Activated CD8-positive, alpha-beta T cell treated with anti-CD3 and anti-CD28 coated beads for 36 hours (primary cell): ENCODE results near the gene RMRP. TPM values are rescaled to one million over a fixed set of nuclear protein-coding genes. Genes with fewer than 3 reads are reported as not detected.
A peak's percentile ranks its signal among the peaks of the same experiment; 100 is the strongest.
"Not testable (repeated sequence)": the region's sequence is repeated elsewhere in the genome, so short reads cannot be mapped to it uniquely, and the experiment has no call there.

Source experiments
- ATAC-seq: fragments of 200-7000 bp; cut with Tn5 transposase; one replicate; pipeline ENCODE4 v1.10.0; 2021; ENCODE audit warnings: mild to moderate bottlenecking, moderate library complexity
- CTCF ChIA-PET: fragments of 350-600 bp; sonication (Branson Sonifier 250); formaldehyde crosslinking; loops from one replicate; lab custom pipeline; 2021; ENCODE audit warnings: antibody characterized with exemption; lab: Charles Lee
- POLR2A ChIA-PET: fragments of 350-600 bp; sonication (Branson Sonifier 250); formaldehyde crosslinking; loops from one replicate; lab custom pipeline; 2021; ENCODE audit warnings: antibody characterized with exemption; lab: Charles Lee
- DNase-seq: peaks from one replicate; pipeline ENCODE4 v3.0.0-alpha.2; 2020
- H3K27ac Mint-ChIP-seq: one replicate; pipeline ENCODE4 v1.8.0; 2021; ENCODE audit warnings: mild to moderate bottlenecking, mixed read lengths
- H3K27me3 Mint-ChIP-seq: one replicate; pipeline ENCODE4 v1.8.0; 2021; ENCODE audit warnings: mixed read lengths
- H3K36me3 Mint-ChIP-seq: one replicate; pipeline ENCODE4 v1.8.0; 2021; ENCODE audit warnings: low read depth, mixed read lengths
- H3K4me1 Mint-ChIP-seq: one replicate; pipeline ENCODE4 v1.8.0; 2021; ENCODE audit warnings: low read depth, mixed read lengths
- H3K4me3 Mint-ChIP-seq: one replicate; pipeline ENCODE4 v1.8.0; 2021; ENCODE audit warnings: mild to moderate bottlenecking, moderate library complexity, mixed read lengths
- H3K9me3 Mint-ChIP-seq: one replicate; pipeline ENCODE4 v1.8.0; 2021; ENCODE audit warnings: mixed read lengths
- CTCF ChIP-seq: fragments of 200-600 bp; IDR thresholded peaks from one replicate; pipeline ENCODE4 v1.8.0; 2022; ENCODE audit warnings: antibody characterized with exemption, mild to moderate bottlenecking
- intact Hi-C: fragments of 100-400 bp; cut with micrococcal nuclease; formaldehyde crosslinking; loops from one replicate; pipeline ENCODE4 v1.10.0; 2022
- total RNA-seq, 2 experiments: library from RNA; stranded (reverse); gene quantifications; one replicate each; pipeline ENCODE4 v1.2.3, GENCODE V29; 2021

The RMRP gene
- total RNA-seq, 2 experiments from 2014 or later: 13,164 to 13,311 TPM

- peak; percentile 66 for DNase-seq
- Mint-ChIP-seq H3K27ac (peak overlapping the region; percentile 96), H3K27me3 (no peaks in the 10 kb centered on the region), H3K4me1 (peaks cover 43% of the 10 kb centered on the region), H3K4me3 (peak overlapping the region; percentile 85), H3K36me3 (peaks cover 25% of the 10 kb centered on the region), H3K9me3 (no peaks in the 10 kb centered on the region)
- ChIA-PET CTCF (interaction anchor here (1.0 to 7.7 kb wide), 10 partner anchors 9 to 81 kb away, joined by 3 to 98 read pairs (median 24); partner anchors contain the start of genes CCDC107, CD72 and RMRP), POLR2A (interaction anchor here (1.2 to 6.4 kb wide), 6 partner anchors 7 to 81 kb away, joined by 3 to 64 read pairs (median 4); partner anchors contain the start of genes CCDC107 and RMRP)
- TF ChIP-seq CTCF: no peak
- ATAC-seq: peak; percentile 7
- intact Hi-C loops: loop anchor here (2.0 to 10.0 kb wide), 2 partner anchors 31 to 165 kb away; partner anchors contain the start of genes CD72, HINT2 and SPAG8
These were observed 8.1 kb downstream of the RMRP start for GRCh38 chr9:35649431-35650340.

- ChIA-PET POLR2A (interaction anchor here (0.7 to 6.4 kb wide), 13 partner anchors 8 to 85 kb away, joined by 3 to 64 read pairs (median 4); partner anchors contain the start of genes CA9, CCDC107, CD72 and CREB3), CTCF (interaction anchor here (0.6 to 7.7 kb wide), 21 partner anchors 10 to 166 kb away, joined by 3 to 98 read pairs (median 5); partner anchors contain the start of genes ARHGEF39, CCDC107, CD72 and CREB3)
- no peaks in the 10 kb centered on the region for H3K27me3 Mint-ChIP-seq
- H3K9me3 Mint-ChIP-seq: no peaks in the 10 kb centered on the region
- H3K4me1 Mint-ChIP-seq: peaks cover 44% of the 10 kb centered on the region
- TF ChIP-seq CTCF: peak; percentile 83
- ATAC-seq: peak; percentile 84
- peak overlapping the region; percentile 85 for H3K4me3 Mint-ChIP-seq
- DNase-seq: peak; percentile 94
- peak overlapping the region; percentile 79 for H3K27ac Mint-ChIP-seq
- H3K36me3 Mint-ChIP-seq: peaks cover 35% of the 10 kb centered on the region
- intact Hi-C loops: no loop called here
These were observed 11.1 kb downstream of the RMRP start for GRCh38 chr9:35646533-35647265.

- ChIA-PET POLR2A (interaction anchor here (0.7 to 6.4 kb wide), 5 partner anchors 11 to 45 kb away, joined by 3 to 64 read pairs (median 8); partner anchors contain the start of genes CCDC107, CD72 and RMRP), CTCF (interaction anchor here (0.6 to 7.7 kb wide), 13 partner anchors 10 to 102 kb away, joined by 3 to 98 read pairs (median 21); partner anchors contain the start of genes ARHGEF39, CCDC107, CD72 and CREB3)
- H3K4me1 Mint-ChIP-seq: peaks cover 44% of the 10 kb centered on the region
- H3K27me3 Mint-ChIP-seq: no peaks in the 10 kb centered on the region
- no peaks in the 10 kb centered on the region for H3K9me3 Mint-ChIP-seq
- intact Hi-C loops: no loop called here
- ATAC-seq: no peak
- peak overlapping the region; percentile 85 for H3K4me3 Mint-ChIP-seq
- DNase-seq: no peak
- no peak for TF ChIP-seq CTCF
- H3K36me3 Mint-ChIP-seq: peaks cover 39% of the 10 kb centered on the region
- peak overlapping the region; percentile 79 for H3K27ac Mint-ChIP-seq
These were observed 11.7 kb downstream of the RMRP start for GRCh38 chr9:35646153-35646532.

GRCh38 chr9:35645736-35646135 lies 12.1 kb downstream of the RMRP start:
- CTCF ChIA-PET: interaction anchor here (1.1 to 7.7 kb wide), 13 partner anchors 9 to 85 kb away, joined by 3 to 98 read pairs (median 21); partner anchors contain the start of genes ARHGEF39, CCDC107, CD72 and CREB3
- peak overlapping the region; percentile 85 for H3K4me3 Mint-ChIP-seq
- DNase-seq, intact Hi-C loops, ATAC-seq, H3K9me3 Mint-ChIP-seq, H3K27me3 Mint-ChIP-seq: not testable (repeated sequence)
- H3K4me1 Mint-ChIP-seq: peaks cover 45% of the 10 kb centered on the region
- peak overlapping the region; percentile 79 for H3K27ac Mint-ChIP-seq
- POLR2A ChIA-PET: interaction anchor here (0.7 to 6.4 kb wide), 6 partner anchors 11 to 45 kb away, joined by 3 to 64 read pairs (median 6); partner anchors contain the start of genes CCDC107, CD72 and RMRP
- peaks cover 43% of the 10 kb centered on the region for H3K36me3 Mint-ChIP-seq
